CD4-positive, alpha-beta memory T cell (primary cell): ENCODE measurements around the gene CLMN. TPM values are rescaled to one million over a fixed set of nuclear protein-coding genes. Genes with fewer than 3 reads are reported as not detected.

Source experiments
- CTCF ChIA-PET: fragments of 350-600 bp; sonication (Branson Sonifier 250); formaldehyde crosslinking; loops from one replicate; lab custom pipeline; 2021; ENCODE audit warnings: inconsistent platforms; ENCODE audit not compliant: partially characterized antibody; lab: Charles Lee
- POLR2A ChIA-PET: fragments of 350-600 bp; sonication (Branson Sonifier 250); formaldehyde crosslinking; loops from one replicate; lab custom pipeline; 2021; ENCODE audit not compliant: partially characterized antibody; lab: Charles Lee
- DNase-seq, 5 donors: peaks; one replicate each; pipeline versions ENCODE4 v3.0.0 to v3.0.0-alpha.2; 2020 to 2022; ENCODE audit warnings: mixed read lengths in 1 of 5
- H3K27ac ChIP-seq: one replicate; pipeline ENCODE4 v1.7.0; 2013; ENCODE audit warnings: low read depth, low read length
- H3K27me3 ChIP-seq: 2 replicates; pipeline ENCODE4 v1.7.0; 2013; ENCODE audit warnings: mild to moderate bottlenecking, low read length, moderate library complexity; ENCODE audit not compliant: insufficient read depth
- H3K36me3 ChIP-seq: 2 replicates; pipeline ENCODE4 v1.7.0; 2013; ENCODE audit warnings: mild to moderate bottlenecking, low read length, moderate library complexity; ENCODE audit not compliant: insufficient read depth
- H3K4me1 ChIP-seq: 2 replicates; pipeline ENCODE4 v1.7.0; 2013; ENCODE audit warnings: mild to moderate bottlenecking, low read length, moderate library complexity; ENCODE audit not compliant: insufficient read depth
- H3K4me3 ChIP-seq, 2 donors: one replicate each; pipeline ENCODE4 v1.7.0; 2013; ENCODE audit warnings: low read length in 2 of 2, mild to moderate bottlenecking in 1 of 2
- H3K9me3 ChIP-seq, 2 donors: one replicate each; pipeline ENCODE4 v1.7.0; 2013; ENCODE audit warnings: low read length in 2 of 2, control low read depth in 1 of 2; ENCODE audit not compliant: control insufficient read depth in 1 of 2
- H3K27ac Mint-ChIP-seq, 7 donors: one replicate each; pipeline ENCODE4 v1.8.0; 2020 to 2021; ENCODE audit warnings: mixed read lengths in 7 of 7, mild to moderate bottlenecking in 6 of 7, inconsistent platforms in 3 of 7, moderate library complexity in 3 of 7
- H3K27me3 Mint-ChIP-seq, 2 donors: one replicate each; pipeline ENCODE4 v1.8.0; 2020 to 2021; ENCODE audit warnings: mixed read lengths in 2 of 2
- H3K36me3 Mint-ChIP-seq, 2 donors: one replicate each; pipeline ENCODE4 v1.8.0; 2020 to 2021; ENCODE audit warnings: mixed read lengths in 2 of 2, inconsistent platforms in 1 of 2, mild to moderate bottlenecking in 1 of 2
- H3K4me1 Mint-ChIP-seq, 4 donors: one replicate each; pipeline ENCODE4 v1.8.0; 2020 to 2021; ENCODE audit warnings: mixed read lengths in 4 of 4, mild to moderate bottlenecking in 1 of 4
- H3K4me3 Mint-ChIP-seq, 8 donors: one replicate each; pipeline ENCODE4 v1.8.0; 2020 to 2021; ENCODE audit warnings: mixed read lengths in 8 of 8, mild to moderate bottlenecking in 7 of 8, moderate library complexity in 6 of 8, inconsistent platforms in 3 of 8
- H3K9me3 Mint-ChIP-seq, 8 donors: one replicate each; pipeline ENCODE4 v1.8.0; 2020 to 2021; ENCODE audit warnings: mixed read lengths in 8 of 8, mild to moderate bottlenecking in 5 of 8, inconsistent platforms in 3 of 8, moderate library complexity in 1 of 8
- intact Hi-C: fragments of 100-400 bp; cut with micrococcal nuclease; formaldehyde crosslinking; loops from one replicate; pipeline ENCODE4 v1.15.1; 2023
- polyA plus RNA-seq, 2 donors: library from polyadenylated mRNA; unstranded; fragments of 300-500 nt; fragmentation: Illumina TruSeq; gene quantifications; one replicate each; pipeline ENCODE4 v1.2.3, GENCODE V29; 2021
- total RNA-seq, 2 experiments: library from RNA; stranded (reverse); gene quantifications; one replicate each; pipeline ENCODE4 v1.2.3, GENCODE V29; 2021

Gene CLMN
- total and polyA plus RNA-seq, 4 experiments from 2014 or later, result 0.22 to 0.70 (median 0.65) TPM; not detected in 1

- ChIA-PET CTCF (no interaction called here), POLR2A (no interaction called here)
- Mint-ChIP-seq H3K9me3 (no peaks in the 10 kb centered on the region), H3K4me1 (no peaks in the 10 kb centered on the region), H3K36me3 (no peaks in the 10 kb centered on the region), H3K27ac (no peak overlapping the region), H3K4me3 (no peak overlapping the region), H3K27me3 (peaks cover 0 to 3% of the 10 kb centered on the region in 2 donors)
- intact Hi-C loops, result no loop called here
- H3K36me3 ChIP-seq, result no peaks in the 10 kb centered on the region
- no peak overlapping the region for H3K27ac ChIP-seq
- H3K9me3 ChIP-seq, result no peaks in the 10 kb centered on the region
- no peak overlapping the region for H3K4me3 ChIP-seq
- no peaks in the 10 kb centered on the region for H3K27me3 ChIP-seq
- DNase-seq, result no peak
- H3K4me1 ChIP-seq, result no peaks in the 10 kb centered on the region
Observed at GRCh38 chr14:95255013-95255412, 64.7 kb downstream of the CLMN start.

DNA sequence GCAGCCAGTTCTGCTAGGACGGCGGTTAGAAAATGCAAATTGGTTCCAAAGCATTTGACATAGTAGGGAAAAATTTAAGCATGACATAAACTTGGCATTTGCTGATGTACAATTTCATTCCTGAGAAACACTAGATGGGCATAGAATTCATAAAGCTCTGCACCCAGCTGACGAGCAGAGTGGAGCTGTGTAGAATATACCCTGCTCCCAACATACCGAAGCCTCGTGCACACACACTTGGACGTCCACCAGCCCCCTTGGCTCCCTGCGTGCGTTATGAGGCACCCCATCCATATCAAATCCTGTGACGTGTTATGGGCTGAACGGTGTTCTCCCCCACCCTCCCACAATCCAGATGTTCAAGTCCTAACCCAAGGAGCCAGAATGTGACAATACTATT is 65.4 kb downstream of the CLMN start:
- DNase-seq, result no peak
- Histone ChIP-seq H3K4me1 (no peaks in the 10 kb centered on the region), H3K27ac (no peak overlapping the region), H3K36me3 (no peaks in the 10 kb centered on the region), H3K27me3 (no peaks in the 10 kb centered on the region), H3K4me3 (no peak overlapping the region), H3K9me3 (no peaks in the 10 kb centered on the region)
- ChIA-PET POLR2A (no interaction called here), CTCF (no interaction called here)
- Mint-ChIP-seq H3K4me3 (no peak overlapping the region), H3K27ac (no peak overlapping the region), H3K4me1 (no peaks in the 10 kb centered on the region), H3K9me3 (no peaks in the 10 kb centered on the region), H3K27me3 (peaks cover 3% of the 10 kb centered on the region in 2 donors), H3K36me3 (no peaks in the 10 kb centered on the region)
- intact Hi-C loops, result no loop called here

DNA sequence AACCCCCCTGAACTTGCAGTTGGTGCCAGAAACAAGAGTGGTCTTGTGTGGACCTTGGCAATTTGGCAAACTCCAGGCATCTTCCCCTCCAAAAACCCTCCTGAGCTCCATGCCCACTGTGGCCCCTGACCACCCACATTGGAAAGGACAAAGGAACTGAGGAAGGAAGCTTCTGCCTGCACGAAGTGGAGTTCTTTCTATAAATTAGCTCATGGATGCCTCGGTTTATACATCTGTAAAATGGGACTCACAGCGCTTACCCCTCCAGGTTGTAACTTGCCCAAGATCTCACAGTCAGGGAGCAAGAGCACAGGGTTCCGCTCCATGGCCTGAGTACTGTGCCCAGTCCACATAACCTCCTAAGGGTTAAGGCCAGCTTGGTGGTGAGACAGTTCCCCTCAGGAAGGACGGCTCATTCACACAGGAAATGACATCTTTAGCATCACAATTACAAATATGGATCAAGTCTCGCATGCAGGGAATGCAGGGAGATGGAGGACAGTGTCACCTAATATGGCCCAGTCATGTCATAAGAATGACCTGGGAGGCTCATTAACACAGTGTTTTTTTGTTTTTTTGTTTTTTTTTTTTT is 66.6 kb downstream of the CLMN start:
- no peaks in the 10 kb centered on the region for H3K9me3 Mint-ChIP-seq
- H3K9me3 ChIP-seq, result no peaks in the 10 kb centered on the region
- peaks cover 5% of the 10 kb centered on the region in 2 donors for H3K27me3 Mint-ChIP-seq
- H3K4me1 Mint-ChIP-seq, result no peaks in the 10 kb centered on the region
- intact Hi-C loops, result no loop called here
- no peak overlapping the region for H3K27ac Mint-ChIP-seq
- H3K36me3 Mint-ChIP-seq, result no peaks in the 10 kb centered on the region
- DNase-seq, result no peak
- H3K27ac ChIP-seq, result no peak overlapping the region
- no peaks in the 10 kb centered on the region for H3K4me1 ChIP-seq
- no peak overlapping the region for H3K4me3 ChIP-seq
- POLR2A ChIA-PET, result no interaction called here
- H3K27me3 ChIP-seq, result no peaks in the 10 kb centered on the region
- CTCF ChIA-PET, result no interaction called here
- H3K4me3 Mint-ChIP-seq, result no peak overlapping the region
- H3K36me3 ChIP-seq, result no peaks in the 10 kb centered on the region

GRCh38 chr14:95252219-95252618 is 67.5 kb downstream of the CLMN start:
- H3K36me3 ChIP-seq, result no peaks in the 10 kb centered on the region
- H3K9me3 Mint-ChIP-seq, result no peaks in the 10 kb centered on the region
- H3K27me3 ChIP-seq, result no peaks in the 10 kb centered on the region
- CTCF ChIA-PET, result no interaction called here
- no peak overlapping the region for H3K4me3 ChIP-seq
- H3K4me1 ChIP-seq, result no peaks in the 10 kb centered on the region
- intact Hi-C loops, result no loop called here
- H3K27me3 Mint-ChIP-seq, result peaks cover 5% of the 10 kb centered on the region in 2 donors
- no peak overlapping the region for H3K27ac ChIP-seq
- POLR2A ChIA-PET, result no interaction called here
- no peak overlapping the region for H3K27ac Mint-ChIP-seq
- H3K36me3 Mint-ChIP-seq, result no peaks in the 10 kb centered on the region
- H3K9me3 ChIP-seq, result no peaks in the 10 kb centered on the region
- no peak for DNase-seq
- H3K4me3 Mint-ChIP-seq, result no peak overlapping the region
- H3K4me1 Mint-ChIP-seq, result no peaks in the 10 kb centered on the region

- H3K36me3 ChIP-seq, result no peaks in the 10 kb centered on the region
- intact Hi-C loops, result no loop called here
- POLR2A ChIA-PET, result no interaction called here
Observed at GRCh38 chr14:95250936-95251335, 68.8 kb downstream of the CLMN start.

GRCh38 chr14:95250140-95250769 is 69.5 kb downstream of the CLMN start:
- no peak overlapping the region for H3K27ac Mint-ChIP-seq
- intact Hi-C loops, result no loop called here
- H3K36me3 ChIP-seq, result no peaks in the 10 kb centered on the region
- no peak for DNase-seq
- H3K27ac ChIP-seq, result no peak overlapping the region
- CTCF ChIA-PET, result no interaction called here
- no peak overlapping the region for H3K4me3 Mint-ChIP-seq
- H3K4me3 ChIP-seq, result no peak overlapping the region
- POLR2A ChIA-PET, result no interaction called here
- no peaks in the 10 kb centered on the region for H3K27me3 ChIP-seq
- H3K4me1 ChIP-seq, result no peaks in the 10 kb centered on the region
- peaks cover 0 to 3% (median 0%) of the 10 kb centered on the region in 8 donors for H3K9me3 Mint-ChIP-seq
- H3K4me1 Mint-ChIP-seq, result no peaks in the 10 kb centered on the region
- peaks cover 5 to 8% of the 10 kb centered on the region in 2 donors for H3K27me3 Mint-ChIP-seq
- no peaks in the 10 kb centered on the region for H3K9me3 ChIP-seq
- no peaks in the 10 kb centered on the region for H3K36me3 Mint-ChIP-seq

More at GRCh38 chr14:95250936-95251335, 68.8 kb downstream of the CLMN start:
- no peak overlapping the region for H3K27ac Mint-ChIP-seq
- H3K27ac ChIP-seq, result no peak overlapping the region
- H3K36me3 Mint-ChIP-seq, result no peaks in the 10 kb centered on the region
- CTCF ChIA-PET, result no interaction called here
- H3K4me3 ChIP-seq, result no peak overlapping the region
- H3K27me3 ChIP-seq, result no peaks in the 10 kb centered on the region
- DNase-seq, result no peak
- H3K4me1 ChIP-seq, result no peaks in the 10 kb centered on the region
- H3K9me3 ChIP-seq, result no peaks in the 10 kb centered on the region
- H3K4me1 Mint-ChIP-seq, result no peaks in the 10 kb centered on the region
- H3K4me3 Mint-ChIP-seq, result no peak overlapping the region
- H3K27me3 Mint-ChIP-seq, result peaks cover 5 to 7% of the 10 kb centered on the region in 2 donors
- peaks cover 0 to 3% (median 0%) of the 10 kb centered on the region in 8 donors for H3K9me3 Mint-ChIP-seq

GRCh38 chr14:95248432-95248831 is 71.3 kb downstream of the CLMN start:
- peaks cover 0 to 3% (median 0%) of the 10 kb centered on the region in 8 donors for H3K9me3 Mint-ChIP-seq
- Histone ChIP-seq H3K36me3 (no peaks in the 10 kb centered on the region), H3K27me3 (no peaks in the 10 kb centered on the region), H3K4me1 (no peaks in the 10 kb centered on the region), H3K9me3 (no peaks in the 10 kb centered on the region), H3K4me3 (no peak overlapping the region), H3K27ac (no peak overlapping the region)
- H3K4me3 Mint-ChIP-seq, result no peak overlapping the region
- H3K27ac Mint-ChIP-seq, result no peak overlapping the region
- ChIA-PET POLR2A (no interaction called here), CTCF (no interaction called here)
- no peak for DNase-seq
- no peaks in the 10 kb centered on the region for H3K36me3 Mint-ChIP-seq
- H3K4me1 Mint-ChIP-seq, result no peaks in the 10 kb centered on the region
- peaks cover 5 to 9% of the 10 kb centered on the region in 2 donors for H3K27me3 Mint-ChIP-seq
- intact Hi-C loops, result no loop called here
